ENCODE data around the gene GRIN2C.

DNA sequence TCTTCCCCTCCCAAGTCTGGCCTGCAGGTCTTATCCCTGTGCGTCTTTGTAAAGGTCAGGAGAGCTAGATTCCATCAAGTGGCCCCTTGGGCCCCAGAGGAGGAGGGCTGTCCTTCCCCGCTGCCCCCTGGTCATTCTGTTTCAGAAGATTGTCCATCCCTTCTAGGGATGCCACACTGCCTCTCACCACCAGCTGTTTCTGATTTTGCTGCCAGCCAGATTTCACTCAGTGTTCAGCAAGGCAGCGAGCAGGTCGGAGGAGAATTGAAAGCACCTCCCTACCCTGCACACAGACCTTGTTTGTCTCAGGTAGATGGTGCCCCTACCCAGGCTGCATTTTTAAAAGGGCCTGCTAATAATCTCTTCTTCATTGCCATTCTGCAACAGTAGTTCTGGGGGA, 61.9 kb downstream of the GRIN2C start:
- TF ChIP-seq, protein P1, sequence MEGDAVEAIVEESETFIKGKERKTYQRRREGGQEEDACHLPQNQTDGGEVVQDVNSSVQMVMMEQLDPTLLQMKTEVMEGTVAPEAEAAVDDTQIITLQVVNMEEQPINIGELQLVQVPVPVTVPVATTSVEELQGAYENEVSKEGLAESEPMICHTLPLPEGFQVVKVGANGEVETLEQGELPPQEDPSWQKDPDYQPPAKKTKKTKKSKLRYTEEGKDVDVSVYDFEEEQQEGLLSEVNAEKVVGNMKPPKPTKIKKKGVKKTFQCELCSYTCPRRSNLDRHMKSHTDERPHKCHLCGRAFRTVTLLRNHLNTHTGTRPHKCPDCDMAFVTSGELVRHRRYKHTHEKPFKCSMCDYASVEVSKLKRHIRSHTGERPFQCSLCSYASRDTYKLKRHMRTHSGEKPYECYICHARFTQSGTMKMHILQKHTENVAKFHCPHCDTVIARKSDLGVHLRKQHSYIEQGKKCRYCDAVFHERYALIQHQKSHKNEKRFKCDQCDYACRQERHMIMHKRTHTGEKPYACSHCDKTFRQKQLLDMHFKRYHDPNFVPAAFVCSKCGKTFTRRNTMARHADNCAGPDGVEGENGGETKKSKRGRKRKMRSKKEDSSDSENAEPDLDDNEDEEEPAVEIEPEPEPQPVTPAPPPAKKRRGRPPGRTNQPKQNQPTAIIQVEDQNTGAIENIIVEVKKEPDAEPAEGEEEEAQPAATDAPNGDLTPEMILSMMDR (conservative IDR thresholded peaks at IDR 0.05), result no peak
- no peak for TF ChIP-seq ZFX (IDR thresholded peaks at IDR 0.05)

Measured in C4-2B (cell line).